Measurements from ENCODE around the gene ZNF488.

- TF ChIP-seq POLR2AphosphoS5 (IDR thresholded peaks at IDR 0.05; ENCODE audit: low read depth) (no peak), CTCF (IDR thresholded peaks at IDR 0.05; ENCODE audit: insufficient read depth, low read length) (no peak), GABPA (IDR thresholded peaks at IDR 0.05; ENCODE audit: low read depth) (no peak), REST (IDR thresholded peaks at IDR 0.05; ENCODE audit: insufficient replicate concordance, low read depth) (no peak)
Observed at GRCh38 chr10:47414752-47415519, 30.8 kb upstream of the ZNF488 start.
